WTC11 (cell line): Measurements from ENCODE around the gene CCBE1. TPM values are rescaled to one million over a fixed set of nuclear protein-coding genes. Genes with fewer than 3 reads are reported as not detected.

ENCODE experiments used
- ATAC-seq: fragments of 200-7000 bp; cut with Tn5 transposase; 2 replicates; pipeline ENCODE4 v1.10.0; 2021; ENCODE audit warnings: mild to moderate bottlenecking, moderate library complexity
- CTCF ChIA-PET: fragments of 300-600 bp; sonication (Branson Sonifier 250); formaldehyde crosslinking; loops from one replicate; lab custom pipeline; 2021; ENCODE audit warnings: antibody characterized with exemption; lab: Charles Lee
- POLR2A ChIA-PET: fragments of 350-600 bp; sonication (Branson Sonifier 250); formaldehyde crosslinking; loops from one replicate; lab custom pipeline; 2021; ENCODE audit warnings: antibody characterized with exemption; lab: Charles Lee
- DNase-seq: peaks from one replicate; pipeline ENCODE4 v3.0.0; 2021; ENCODE audit warnings: low spot score
- H3K27ac Mint-ChIP-seq: 2 replicates; pipeline ENCODE4 v1.8.0; 2021; ENCODE audit warnings: mixed read lengths
- H3K27me3 Mint-ChIP-seq: 2 replicates; pipeline ENCODE4 v1.8.0; 2021; ENCODE audit warnings: low read depth, mild to moderate bottlenecking, moderate library complexity, mixed read lengths
- H3K36me3 Mint-ChIP-seq: 2 replicates; pipeline ENCODE4 v1.8.0; 2021; ENCODE audit warnings: mixed read lengths
- H3K4me1 Mint-ChIP-seq: 2 replicates; pipeline ENCODE4 v1.8.0; 2022; ENCODE audit warnings: mixed read lengths
- H3K4me3 Mint-ChIP-seq: 2 replicates; pipeline ENCODE4 v1.8.0; 2021; ENCODE audit warnings: mild to moderate bottlenecking, moderate library complexity, mixed read lengths
- H3K9me3 Mint-ChIP-seq: 2 replicates; pipeline ENCODE4 v1.8.0; 2021; ENCODE audit warnings: mixed read lengths
- ARID4B ChIP-seq: sonication (generic); formaldehyde crosslinking; IDR thresholded peaks from 2 replicates; pipeline ENCODE4 v1.8.0; 2023; ENCODE audit warnings: missing genetic modification reagents, mild to moderate bottlenecking, borderline replicate concordance
- EMX1 ChIP-seq: fragments of 250-450 bp; sonication (Bioruptor Pico); IDR thresholded peaks from 2 replicates; pipeline ENCODE4 v1.8.0; 2021; ENCODE audit warnings: mild to moderate bottlenecking
- ESRRA ChIP-seq: sonication (generic); formaldehyde crosslinking; IDR thresholded peaks from 2 replicates; pipeline ENCODE4 v1.8.1; 2022; ENCODE audit warnings: mild to moderate bottlenecking, missing genetic modification reagents, borderline replicate concordance
- FOXP4 ChIP-seq: sonication (generic); formaldehyde crosslinking; IDR thresholded peaks from 2 replicates; pipeline ENCODE4 v1.8.0; 2022; ENCODE audit warnings: mild to moderate bottlenecking, missing genetic modification reagents
- GRHL2 ChIP-seq: fragments of 250-450 bp; sonication (Bioruptor Pico); IDR thresholded peaks from 2 replicates; pipeline ENCODE4 v1.8.0; 2022; ENCODE audit warnings: mild to moderate bottlenecking, moderate library complexity; ENCODE audit not compliant: insufficient replicate concordance, severe bottlenecking
- GTF2I ChIP-seq: fragments of 250-450 bp; sonication (Bioruptor Pico); conservative IDR thresholded peaks from 2 replicates; pipeline ENCODE4 v1.4.0; 2021; ENCODE audit warnings: mild to moderate bottlenecking
- JUN ChIP-seq: sonication (generic); formaldehyde crosslinking; IDR thresholded peaks from 2 replicates; pipeline ENCODE4 v1.8.0; 2023; ENCODE audit warnings: mild to moderate bottlenecking, missing genetic modification reagents
- MLX ChIP-seq: sonication (generic); formaldehyde crosslinking; IDR thresholded peaks from 2 replicates; pipeline ENCODE4 v1.8.1; 2023; ENCODE audit warnings: mild to moderate bottlenecking, missing genetic modification reagents, moderate library complexity
- MYBL2 ChIP-seq: sonication (generic); formaldehyde crosslinking; IDR thresholded peaks from 2 replicates; pipeline ENCODE4 v1.8.1; 2023; ENCODE audit warnings: mild to moderate bottlenecking, moderate library complexity, missing genetic modification reagents
- NFYB ChIP-seq: sonication (generic); formaldehyde crosslinking; conservative IDR thresholded peaks from 2 replicates; pipeline ENCODE4 v1.8.0; 2022; ENCODE audit warnings: low read depth, missing genetic modification reagents
- RORB ChIP-seq: fragments of 250-450 bp; sonication (Bioruptor Pico); IDR thresholded peaks from 2 replicates; pipeline ENCODE4 v1.9.0; 2021; ENCODE audit warnings: mild to moderate bottlenecking
- SMAD3 ChIP-seq: sonication (generic); formaldehyde crosslinking; IDR thresholded peaks from 2 replicates; pipeline ENCODE4 v1.8.0; 2022; ENCODE audit warnings: missing genetic modification reagents, mild to moderate bottlenecking, borderline replicate concordance
- SMAD4 ChIP-seq: sonication (generic); formaldehyde crosslinking; IDR thresholded peaks from 2 replicates; pipeline ENCODE4 v1.8.0; 2022; ENCODE audit warnings: mild to moderate bottlenecking, missing genetic modification reagents
- SOX15 ChIP-seq: fragments of 250-450 bp; sonication (Bioruptor Pico); IDR thresholded peaks from 2 replicates; pipeline ENCODE4 v1.9.0; 2021; ENCODE audit warnings: mild to moderate bottlenecking
- SP1 ChIP-seq: sonication (generic); formaldehyde crosslinking; conservative IDR thresholded peaks from 2 replicates; pipeline ENCODE4 v1.8.1; 2022; ENCODE audit warnings: missing genetic modification reagents
- TP53 ChIP-seq: sonication (generic); formaldehyde crosslinking; IDR thresholded peaks from 2 replicates; pipeline ENCODE4 v1.8.1; 2023; ENCODE audit warnings: mild to moderate bottlenecking, missing genetic modification reagents
- ZBTB43 ChIP-seq: sonication (generic); formaldehyde crosslinking; IDR thresholded peaks from 2 replicates; pipeline ENCODE4 v1.8.1; 2023; ENCODE audit warnings: mild to moderate bottlenecking, missing genetic modification reagents
- ZNF423 ChIP-seq: fragments of 250-450 bp; sonication (Bioruptor Pico); IDR thresholded peaks from 2 replicates; pipeline ENCODE4 v2.1.2; 2022; ENCODE audit warnings: mild to moderate bottlenecking, moderate library complexity
- total RNA-seq: library from RNA; stranded (reverse); gene quantifications from 3 replicates; pipeline ENCODE4 v1.2.3, GENCODE V29; 2021

Gene CCBE1
- total RNA-seq, 1 experiment from 2014 or later = 9.7 TPM

- TF ChIP-seq SOX15 (no peak), GRHL2 (CRISPR knock-in tag) (no peak), GTF2I (CRISPR knock-in tag) (no peak), ZNF423 (no peak), SMAD3 (CRISPR knock-in tag) (no peak)
These were observed 104.6 kb downstream of the CCBE1 start (continued) for GRCh38 chr18:59592624-59593023.

- Mint-ChIP-seq H3K27ac (no peak overlapping the region), H3K4me1 (peaks cover 12% of the 10 kb centered on the region), H3K27me3 (no peaks in the 10 kb centered on the region), H3K4me3 (no peak overlapping the region), H3K36me3 (no peaks in the 10 kb centered on the region), H3K9me3 (no peaks in the 10 kb centered on the region)
- ChIA-PET POLR2A (no interaction called here), CTCF (interaction anchor here (1.1 to 1.6 kb wide), 2 partner anchors 64 to 115 kb away, joined by 4 to 5 read pairs; partner anchors contain the start of gene CCBE1)
- ATAC-seq (no peak), DNase-seq (no peak)
- TF ChIP-seq FOXP4 (CRISPR knock-in tag) = no peak
- no peak for TF ChIP-seq TP53 (CRISPR knock-in tag)
- no peak for TF ChIP-seq NFYB (CRISPR knock-in tag)
- no peak for TF ChIP-seq MYBL2 (CRISPR knock-in tag)
- no peak for TF ChIP-seq ZBTB43 (CRISPR knock-in tag)
- no peak for TF ChIP-seq SP1 (CRISPR knock-in tag)
- no peak for TF ChIP-seq MLX (CRISPR knock-in tag)
- no peak for TF ChIP-seq ARID4B (CRISPR knock-in tag)
- TF ChIP-seq EMX1 = no peak
- no peak for TF ChIP-seq JUN (CRISPR knock-in tag)
- no peak for TF ChIP-seq RORB (CRISPR knock-in tag)
- no peak for TF ChIP-seq ESRRA (CRISPR knock-in tag)
- no peak for TF ChIP-seq ZNF423
- no peak for TF ChIP-seq SMAD4 (CRISPR knock-in tag)
These were observed 114.8 kb downstream of the CCBE1 start for GRCh38 chr18:59582395-59582794.

- Mint-ChIP-seq H3K9me3 (no peaks in the 10 kb centered on the region), H3K4me3 (no peak overlapping the region), H3K36me3 (no peaks in the 10 kb centered on the region), H3K27me3 (no peaks in the 10 kb centered on the region), H3K4me1 (peaks cover 7% of the 10 kb centered on the region; the same call in 1 of the 2 replicates), H3K27ac (no peak overlapping the region)
- TF ChIP-seq GTF2I (CRISPR knock-in tag) = no peak
- POLR2A ChIA-PET = no interaction called here
- DNase-seq = no peak
- CTCF ChIA-PET = no interaction called here
- no peak for ATAC-seq
These were observed 117.7 kb downstream of the CCBE1 start for GRCh38 chr18:59579509-59579908.
